A549 (cell line): ENCODE results near the gene IQCE. TPM values are rescaled to one million over a fixed set of nuclear protein-coding genes. Genes with fewer than 3 reads are reported as not detected.

Experiments
- ATAC-seq, 2 experiments: fragments of 200-7000 bp in 1 of 2; fragments of >200 bp in 1 of 2; cut with Nextera tagmentation in 1 of 2; cut with Tn5 transposase in 1 of 2; 3 replicates each; pipeline versions ENCODE4 v1.8.0 to v1.9.1; 2018 to 2020; ENCODE audit warnings: mild to moderate bottlenecking in 1 of 2, moderate library complexity in 1 of 2
- CTCF ChIA-PET: fragments of 300-600 bp; sonication (Branson Sonifier 250); formaldehyde crosslinking; extraction: SDS; loops from one replicate; lab custom pipeline; 2021; ENCODE audit warnings: antibody characterized with exemption, inconsistent platforms; lab: Yijun Ruan, JAX
- POLR2A ChIA-PET: fragments of 350-600 bp; formaldehyde crosslinking; extraction: SDS; loops from one replicate; lab custom pipeline; 2021; ENCODE audit warnings: antibody characterized with exemption, inconsistent platforms; lab: Yijun Ruan, JAX
- DNase-seq, 2 experiments: peaks; one replicate each; pipeline versions ENCODE4 v3.0.0 to v3.0.0-alpha.2; 2011 to 2016; ENCODE audit warnings: low read depth in 1 of 2, low spot score in 1 of 2
- FAIRE-seq: peaks from 2 replicates; lab custom pipeline; 2011; peaks lifted over from hg19 to GRCh38; lab: Jason Lieb, UNC
- H3K27ac ChIP-seq, 2 experiments: fragments of >200 bp; sonication (Bioruptor Twin); formaldehyde crosslinking; 3 replicates each; pipeline ENCODE4 v1.5.1; 2016 to 2017
- H3K4me1 ChIP-seq: fragments of >200 bp; sonication (Bioruptor Twin); formaldehyde crosslinking; 3 replicates; pipeline ENCODE4 v1.6.1; 2016
- H3K4me2 ChIP-seq: fragments of >200 bp; sonication (Bioruptor Twin); formaldehyde crosslinking; 3 replicates; pipeline ENCODE4 v1.6.1; 2016
- H3K4me3 ChIP-seq: fragments of >200 bp; sonication (Bioruptor Twin); formaldehyde crosslinking; 3 replicates; pipeline ENCODE4 v1.5.1; 2016
- H3K9me3 ChIP-seq: fragments of >200 bp; sonication (Bioruptor Twin); formaldehyde crosslinking; 3 replicates; pipeline ENCODE4 v1.6.1; 2016
- CHD4 ChIP-seq: fragments of 200-600 bp; sonication (generic); IDR thresholded peaks from 2 replicates; pipeline ENCODE4 v1.6.1; 2016; ENCODE audit warnings: antibody characterized with exemption, mild to moderate bottlenecking, borderline replicate concordance
- EHF ChIP-seq: fragments of 250-450 bp; sonication (Bioruptor Pico); IDR thresholded peaks from 2 replicates; pipeline ENCODE4 v1.5.0; 2020; ENCODE audit warnings: mild to moderate bottlenecking
- EHMT2 ChIP-seq: fragments of 200-600 bp; sonication (generic); IDR thresholded peaks from 2 replicates; pipeline ENCODE4 v1.6.1; 2016; ENCODE audit warnings: antibody characterized with exemption, low read depth, mild to moderate bottlenecking, moderate library complexity
- EP300 ChIP-seq, 2 experiments: fragments of >200 bp; sonication (Bioruptor Twin); formaldehyde crosslinking; IDR thresholded peaks; 2 replicates in 1 of 2; 3 replicates in 1 of 2; pipeline ENCODE4 v1.6.1; 2016 to 2017
- ESRRA ChIP-seq: fragments of 150-350 bp; IDR thresholded peaks from 2 replicates; pipeline ENCODE4 v1.6.1; 2014; ENCODE audit warnings: mild to moderate bottlenecking, low read length, borderline replicate concordance
- FOSL2 ChIP-seq, 2 experiments: fragments of 450-650 bp in 1 of 2; fragments of >200 bp in 1 of 2; sonication (Bioruptor Twin) in 1 of 2; formaldehyde crosslinking; IDR thresholded peaks; 2 replicates each; pipeline versions ENCODE4 v1.5.0 to v1.6.1; 2016 to 2020; ENCODE audit warnings: mild to moderate bottlenecking in 1 of 2, moderate library complexity in 1 of 2
- HOXA7 ChIP-seq: fragments of 250-450 bp; sonication (Bioruptor Pico); IDR thresholded peaks from 2 replicates; pipeline ENCODE4 v1.5.0; 2020; ENCODE audit warnings: mild to moderate bottlenecking, moderate library complexity
- HOXB13 ChIP-seq: fragments of 250-450 bp; sonication (Bioruptor Pico); IDR thresholded peaks from 2 replicates; pipeline ENCODE4 v1.5.0; 2020; ENCODE audit warnings: low read depth, mild to moderate bottlenecking, moderate library complexity
- JUN ChIP-seq, 2 experiments: fragments of >200 bp; sonication (Bioruptor Twin); formaldehyde crosslinking; IDR thresholded peaks; 2 replicates in 1 of 2; 3 replicates in 1 of 2; pipeline ENCODE4 v1.6.1; 2016 to 2017
- MAFK ChIP-seq: fragments of 450-650 bp; IDR thresholded peaks from 2 replicates; pipeline ENCODE4 v1.6.1; 2014; ENCODE audit not compliant: partially characterized antibody
- MAX ChIP-seq: IDR thresholded peaks from 2 replicates; pipeline ENCODE4 v1.6.1; 2012
- MYC ChIP-seq: IDR thresholded peaks from 2 replicates; pipeline ENCODE4 v1.6.1; 2012; ENCODE audit warnings: mild to moderate bottlenecking, inconsistent platforms, low read length, improper control_type of control experiment, borderline replicate concordance
- NR3C1 ChIP-seq: fragments of >200 bp; sonication (Bioruptor Twin); formaldehyde crosslinking; IDR thresholded peaks from 3 replicates; pipeline ENCODE4 v1.6.1; 2017
- PBX3 ChIP-seq: IDR thresholded peaks from 2 replicates; pipeline ENCODE4 v1.6.1; 2012
- POLR2A ChIP-seq: IDR thresholded peaks from 2 replicates; pipeline ENCODE4 v1.6.1; 2012; ENCODE audit warnings: mild to moderate bottlenecking, low read length
- RARB ChIP-seq: fragments of 250-450 bp; sonication (Bioruptor Pico); IDR thresholded peaks from 2 replicates; pipeline ENCODE4 v1.8.0; 2021; ENCODE audit warnings: mild to moderate bottlenecking, moderate library complexity
- RFX5 ChIP-seq: fragments of 450-650 bp; IDR thresholded peaks from 2 replicates; pipeline ENCODE4 v1.7.1; 2014; ENCODE audit warnings: antibody characterized with exemption, mild to moderate bottlenecking, moderate library complexity
- RNF2 ChIP-seq: fragments of 200-600 bp; sonication (generic); IDR thresholded peaks from 2 replicates; pipeline ENCODE4 v1.6.1; 2016; ENCODE audit warnings: low read depth, mild to moderate bottlenecking, antibody characterized with exemption, moderate library complexity, borderline replicate concordance
- TFCP2L1 ChIP-seq: fragments of 250-450 bp; sonication (Bioruptor Pico); IDR thresholded peaks from 2 replicates; pipeline ENCODE4 v1.5.0; 2021; ENCODE audit warnings: mild to moderate bottlenecking
- ZFP36 ChIP-seq: fragments of 450-650 bp; IDR thresholded peaks from 2 replicates; pipeline ENCODE4 v1.6.1; 2014; ENCODE audit warnings: borderline replicate concordance; ENCODE audit not compliant: partially characterized antibody
- WGBS: methylation state at CpG from one replicate; pipeline ENCODE4 v1.1.6; 2017; ENCODE audit errors: missing lambda C conversion rate; 5-methylcytosine and 5-hydroxymethylcytosine counted together
- polyA plus RNA-seq, 4 experiments: library from polyadenylated mRNA; depleted of rRNA in 3 of 4; stranded (reverse); fragments of >200 nt; fragmentation: RNase III in 1 of 4; extraction: RNeasy Plus Mini Kit Qiagen cat#74134 plus additional on column Dnase treatment in 1 of 4; gene quantifications; 2 replicates in 3 of 4; 3 replicates in 1 of 4; pipeline ENCODE4 v1.2.3, GENCODE V29; 2011 to 2017
- TF ChIP-seq, protein P1 (sequence below): fragments of 250-450 bp; sonication (Bioruptor Pico); IDR thresholded peaks from 2 replicates; pipeline ENCODE4 v1.5.0; 2021; ENCODE audit warnings: mild to moderate bottlenecking, moderate library complexity, borderline replicate concordance
- TF ChIP-seq, protein P2 (sequence below): fragments of 150-350 bp; IDR thresholded peaks from 2 replicates; pipeline ENCODE4 v1.6.1; 2014; ENCODE audit warnings: low read depth, mild to moderate bottlenecking, low read length
- TF ChIP-seq, protein P3 (sequence below): fragments of 250-450 bp; sonication (Bioruptor Pico); IDR thresholded peaks from 2 replicates; pipeline ENCODE4 v1.5.0; 2020; ENCODE audit warnings: low read depth, mild to moderate bottlenecking, moderate library complexity
- TF ChIP-seq, protein P4 (sequence below): fragments of >200 bp; sonication (Bioruptor Twin); formaldehyde crosslinking; IDR thresholded peaks from 2 replicates; pipeline ENCODE4 v1.6.1; 2016
- TF ChIP-seq, protein P5 (sequence below): fragments of 450-650 bp; IDR thresholded peaks from 2 replicates; pipeline ENCODE4 v1.6.1; 2014; ENCODE audit warnings: antibody characterized with exemption
- TF ChIP-seq, protein P6 (sequence below): fragments of >200 bp; sonication (Bioruptor Twin); formaldehyde crosslinking; IDR thresholded peaks from 3 replicates; pipeline ENCODE4 v1.5.1; 2016

IQCE gene
- polyA plus RNA-seq, 2 of the 4 experiments (the other 2 are of a cell fraction): 10.6 to 13.0 TPM

GRCh38 chr7:2540641-2541051 lies 18.1 kb upstream of the IQCE start:
- ChIA-PET POLR2A (no interaction called here), CTCF (no interaction called here)
- TF ChIP-seq EHMT2 (no peak), MYC (no peak), EP300 (IDR thresholded peaks at IDR 0.05) (no peak), POLR2A (no peak), ESRRA (no peak), EHF (CRISPR knock-in tag) (no peak), HOXB13 (CRISPR knock-in tag) (no peak), NR3C1 (no peak), TFCP2L1 (no peak), RNF2 (no peak)
- TF ChIP-seq, protein P1, sequence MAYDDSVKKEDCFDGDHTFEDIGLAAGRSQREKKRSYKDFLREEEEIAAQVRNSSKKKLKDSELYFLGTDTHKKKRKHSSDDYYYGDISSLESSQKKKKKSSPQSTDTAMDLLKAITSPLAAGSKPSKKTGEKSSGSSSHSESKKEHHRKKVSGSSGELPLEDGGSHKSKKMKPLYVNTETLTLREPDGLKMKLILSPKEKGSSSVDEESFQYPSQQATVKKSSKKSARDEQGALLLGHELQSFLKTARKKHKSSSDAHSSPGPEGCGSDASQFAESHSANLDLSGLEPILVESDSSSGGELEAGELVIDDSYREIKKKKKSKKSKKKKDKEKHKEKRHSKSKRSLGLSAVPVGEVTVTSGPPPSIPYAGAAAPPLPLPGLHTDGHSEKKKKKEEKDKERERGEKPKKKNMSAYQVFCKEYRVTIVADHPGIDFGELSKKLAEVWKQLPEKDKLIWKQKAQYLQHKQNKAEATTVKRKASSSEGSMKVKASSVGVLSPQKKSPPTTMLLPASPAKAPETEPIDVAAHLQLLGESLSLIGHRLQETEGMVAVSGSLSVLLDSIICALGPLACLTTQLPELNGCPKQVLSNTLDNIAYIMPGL (CRISPR knock-in tag): no peak
- TF ChIP-seq, protein P2, sequence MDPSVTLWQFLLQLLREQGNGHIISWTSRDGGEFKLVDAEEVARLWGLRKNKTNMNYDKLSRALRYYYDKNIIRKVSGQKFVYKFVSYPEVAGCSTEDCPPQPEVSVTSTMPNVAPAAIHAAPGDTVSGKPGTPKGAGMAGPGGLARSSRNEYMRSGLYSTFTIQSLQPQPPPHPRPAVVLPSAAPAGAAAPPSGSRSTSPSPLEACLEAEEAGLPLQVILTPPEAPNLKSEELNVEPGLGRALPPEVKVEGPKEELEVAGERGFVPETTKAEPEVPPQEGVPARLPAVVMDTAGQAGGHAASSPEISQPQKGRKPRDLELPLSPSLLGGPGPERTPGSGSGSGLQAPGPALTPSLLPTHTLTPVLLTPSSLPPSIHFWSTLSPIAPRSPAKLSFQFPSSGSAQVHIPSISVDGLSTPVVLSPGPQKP: no peak
- no peak for DNase-seq
- no peak for FAIRE-seq
- Histone ChIP-seq H3K4me1 (no peaks in the 10 kb centered on the region), H3K27ac (no peak overlapping the region), H3K9me3 (no peaks in the 10 kb centered on the region), H3K4me2 (no peak overlapping the region), H3K4me3 (no peak overlapping the region)
- ATAC-seq: peak in 1 of 2 experiments; percentile 6; a peak in 2 of 6 replicates
- WGBS: 89% methylated on average over 17 of the region's 19 CpGs

DNA sequence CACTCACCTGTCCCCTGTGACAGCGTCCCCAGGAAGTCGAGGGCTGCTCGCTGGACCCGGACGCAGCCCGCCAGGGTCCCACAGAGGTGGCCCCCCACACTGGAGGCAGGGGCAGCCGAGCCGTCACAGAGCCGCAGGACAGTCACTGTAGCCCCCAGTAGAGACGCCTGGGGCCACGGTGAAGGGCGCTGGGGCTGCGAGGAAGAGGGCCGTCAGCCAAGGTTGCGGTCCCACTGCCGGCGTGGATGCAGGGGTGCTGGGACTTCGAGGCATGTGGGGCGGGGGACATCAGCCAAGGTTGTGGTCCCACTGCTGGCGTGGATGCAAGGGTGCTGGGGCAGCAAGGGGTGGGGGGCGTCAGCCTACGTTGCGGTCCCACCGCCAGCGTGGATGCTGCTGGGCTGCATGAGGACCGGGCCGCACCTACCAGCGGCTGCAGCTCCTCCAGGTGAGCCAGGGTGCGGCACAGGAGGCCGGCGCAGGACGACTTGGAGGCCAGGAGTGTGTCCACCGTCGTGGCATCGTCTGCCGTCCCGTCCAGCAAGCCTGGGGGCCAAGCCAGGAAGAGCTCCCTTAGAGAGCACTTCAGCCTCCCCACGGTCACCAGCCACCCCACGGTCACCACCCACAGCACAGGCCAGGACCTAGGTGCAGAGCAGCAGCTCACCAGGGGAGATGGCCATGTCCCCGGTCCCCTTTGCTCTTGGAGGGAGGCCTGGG lies 17.3 kb upstream of the IQCE start:
- H3K27ac ChIP-seq: no peak overlapping the region
- 88% methylated on average over 19 of the region's 40 CpGs for WGBS
- TF ChIP-seq PBX3 (no peak), RARB (CRISPR knock-in tag) (no peak), FOSL2 (IDR thresholded peaks at IDR 0.05) (no peak), FOSL2 (CRISPR knock-in tag; IDR thresholded peaks at IDR 0.05) (no peak), RNF2 (no peak), RFX5 (no peak), ZFP36 (no peak), EHF (CRISPR knock-in tag) (no peak), MAX (no peak), JUN (IDR thresholded peaks at IDR 0.05) (no peak), MAFK (no peak), HOXA7 (CRISPR knock-in tag) (no peak), EP300 (IDR thresholded peaks at IDR 0.05) (no peak), CHD4 (no peak), MYC (no peak)
- TF ChIP-seq, protein P3, sequence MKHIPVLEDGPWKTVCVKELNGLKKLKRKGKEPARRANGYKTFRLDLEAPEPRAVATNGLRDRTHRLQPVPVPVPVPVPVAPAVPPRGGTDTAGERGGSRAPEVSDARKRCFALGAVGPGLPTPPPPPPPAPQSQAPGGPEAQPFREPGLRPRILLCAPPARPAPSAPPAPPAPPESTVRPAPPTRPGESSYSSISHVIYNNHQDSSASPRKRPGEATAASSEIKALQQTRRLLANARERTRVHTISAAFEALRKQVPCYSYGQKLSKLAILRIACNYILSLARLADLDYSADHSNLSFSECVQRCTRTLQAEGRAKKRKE (CRISPR knock-in tag): no peak
- TF ChIP-seq, protein P4, sequence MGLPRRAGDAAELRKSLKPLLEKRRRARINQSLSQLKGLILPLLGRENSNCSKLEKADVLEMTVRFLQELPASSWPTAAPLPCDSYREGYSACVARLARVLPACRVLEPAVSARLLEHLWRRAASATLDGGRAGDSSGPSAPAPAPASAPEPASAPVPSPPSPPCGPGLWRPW: no peak
- TF ChIP-seq, protein P5, sequence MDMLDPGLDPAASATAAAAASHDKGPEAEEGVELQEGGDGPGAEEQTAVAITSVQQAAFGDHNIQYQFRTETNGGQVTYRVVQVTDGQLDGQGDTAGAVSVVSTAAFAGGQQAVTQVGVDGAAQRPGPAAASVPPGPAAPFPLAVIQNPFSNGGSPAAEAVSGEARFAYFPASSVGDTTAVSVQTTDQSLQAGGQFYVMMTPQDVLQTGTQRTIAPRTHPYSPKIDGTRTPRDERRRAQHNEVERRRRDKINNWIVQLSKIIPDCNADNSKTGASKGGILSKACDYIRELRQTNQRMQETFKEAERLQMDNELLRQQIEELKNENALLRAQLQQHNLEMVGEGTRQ: no peak
- TF ChIP-seq, protein P6, sequence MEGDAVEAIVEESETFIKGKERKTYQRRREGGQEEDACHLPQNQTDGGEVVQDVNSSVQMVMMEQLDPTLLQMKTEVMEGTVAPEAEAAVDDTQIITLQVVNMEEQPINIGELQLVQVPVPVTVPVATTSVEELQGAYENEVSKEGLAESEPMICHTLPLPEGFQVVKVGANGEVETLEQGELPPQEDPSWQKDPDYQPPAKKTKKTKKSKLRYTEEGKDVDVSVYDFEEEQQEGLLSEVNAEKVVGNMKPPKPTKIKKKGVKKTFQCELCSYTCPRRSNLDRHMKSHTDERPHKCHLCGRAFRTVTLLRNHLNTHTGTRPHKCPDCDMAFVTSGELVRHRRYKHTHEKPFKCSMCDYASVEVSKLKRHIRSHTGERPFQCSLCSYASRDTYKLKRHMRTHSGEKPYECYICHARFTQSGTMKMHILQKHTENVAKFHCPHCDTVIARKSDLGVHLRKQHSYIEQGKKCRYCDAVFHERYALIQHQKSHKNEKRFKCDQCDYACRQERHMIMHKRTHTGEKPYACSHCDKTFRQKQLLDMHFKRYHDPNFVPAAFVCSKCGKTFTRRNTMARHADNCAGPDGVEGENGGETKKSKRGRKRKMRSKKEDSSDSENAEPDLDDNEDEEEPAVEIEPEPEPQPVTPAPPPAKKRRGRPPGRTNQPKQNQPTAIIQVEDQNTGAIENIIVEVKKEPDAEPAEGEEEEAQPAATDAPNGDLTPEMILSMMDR: no peak
- H3K4me1 ChIP-seq: no peaks in the 10 kb centered on the region
- ATAC-seq (no peak), DNase-seq (no peak), FAIRE-seq (no peak)
- no peaks in the 10 kb centered on the region for H3K9me3 ChIP-seq
- H3K4me3 ChIP-seq: no peak overlapping the region
- no peak overlapping the region for H3K4me2 ChIP-seq
- POLR2A ChIA-PET: no interaction called here
- CTCF ChIA-PET: interaction anchor here (0.9 kb wide), 1 partner anchor 12 kb away, joined by 3 read pairs; no protein-coding TSS in a partner anchor
